Panc1 (cell line): ENCODE results near the gene MBTD1.

ENCODE experiments used
- CTCF ChIP-seq: fragments of 450-650 bp; IDR thresholded peaks from 2 replicates; pipeline ENCODE4 v1.5.1; 2017; ENCODE audit warnings: mild to moderate bottlenecking
- POLR2AphosphoS5 ChIP-seq: IDR thresholded peaks from 2 replicates; pipeline ENCODE4 v1.6.1; 2012; ENCODE audit warnings: mild to moderate bottlenecking, low read depth, low read length, moderate library complexity
- REST ChIP-seq, 2 experiments: IDR thresholded peaks; 2 replicates each; pipeline ENCODE4 v1.6.1; 2011 to 2012; ENCODE audit warnings: low read depth in 2 of 2, control low read depth in 1 of 2, low read length in 1 of 2, mild to moderate bottlenecking in 1 of 2, moderate library complexity in 1 of 2; ENCODE audit not compliant: insufficient read depth in 1 of 2
- SIN3A ChIP-seq: IDR thresholded peaks from 2 replicates; pipeline ENCODE4 v1.6.1; 2012; ENCODE audit warnings: low read depth, mild to moderate bottlenecking, low read length, moderate library complexity, borderline replicate concordance; ENCODE audit not compliant: insufficient read depth

- no peak for TF ChIP-seq CTCF
- TF ChIP-seq POLR2AphosphoS5, result no peak
- no peak for TF ChIP-seq REST (IDR thresholded peaks at IDR 0.05; ENCODE audit: insufficient read depth in 1 of 2, low read depth in 2 of 2, low read length in 1 of 2)
- no peak for TF ChIP-seq SIN3A
Measured at GRCh38 chr17:51147650-51148049, 112.2 kb downstream of the MBTD1 start.
